Activated naive CD4-positive, alpha-beta T cell treated with anti-CD3 and anti-CD28 coated beads, Interleukin-2, amount 50 U/mL, for 16 hours (primary cell): Measurements from ENCODE around the gene TSHZ1.

Source experiments
- DNase-seq: peaks from one replicate; pipeline ENCODE4 v3.0.0-alpha.2; 2020

TSHZ1 gene

DNA sequence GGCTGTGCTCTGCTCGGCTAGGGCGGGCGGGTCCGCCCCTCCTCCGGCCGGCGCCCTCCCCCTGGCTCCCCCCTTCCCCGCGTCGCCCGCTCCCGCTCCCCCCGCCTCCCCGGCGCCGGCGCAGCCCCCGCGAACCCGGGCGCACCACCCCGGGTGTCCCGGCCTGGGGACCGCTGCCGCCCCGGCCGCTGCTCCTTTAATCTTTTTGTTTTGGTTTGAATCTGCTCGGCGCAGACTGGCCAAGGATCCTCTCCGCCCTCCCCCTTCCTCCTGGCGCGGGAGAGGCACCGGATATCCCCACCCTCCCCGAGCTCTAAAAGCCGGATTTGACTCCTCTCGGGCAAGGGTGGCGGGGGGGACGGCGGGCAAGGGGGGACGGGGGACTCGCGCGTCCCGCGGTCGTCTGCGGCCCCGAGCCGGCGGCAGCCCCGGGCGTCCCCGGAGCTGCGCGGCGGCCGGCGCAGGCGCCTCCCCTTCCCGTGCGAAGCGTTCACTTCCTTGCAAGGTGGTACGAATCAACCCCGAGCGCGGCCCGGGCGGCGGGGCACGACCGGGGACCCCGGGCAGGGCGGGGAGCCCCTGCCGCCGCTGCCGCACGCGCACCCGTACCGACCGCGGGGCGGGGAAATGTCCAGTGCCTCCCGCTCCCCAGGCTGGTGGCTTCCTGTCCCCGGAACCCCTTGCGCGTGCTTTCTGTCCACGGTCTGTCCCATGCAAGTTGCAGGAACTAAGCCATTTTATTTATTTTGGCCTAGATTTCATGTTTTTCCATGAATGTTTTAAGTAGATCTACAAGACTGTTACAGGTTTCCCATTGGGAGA lies 1.3 kb upstream of the TSHZ1 start, which contains the start of gene PTGR3:
Gene PTGR3, minus strand, starts transcription at position 11 of the 822 bp plus-strand sequence. CDS start 81 bp downstream, outside the sequence.
- DNase-seq = peak; percentile 75

- DNase-seq = no peak
Measured at GRCh38 chr18:75209951-75210258, 692 bp upstream of the TSHZ1 start.

GRCh38 chr18:75211002-75211621 lies 515 bp downstream of the TSHZ1 start:
- DNase-seq = peak; percentile 39

- peak; percentile 25 for DNase-seq
Measured at GRCh38 chr18:75211626-75211952, 992 bp downstream of the TSHZ1 start.

- DNase-seq = peak; percentile 45
Measured at GRCh38 chr18:75211953-75212750, 1.6 kb downstream of the TSHZ1 start.

DNA sequence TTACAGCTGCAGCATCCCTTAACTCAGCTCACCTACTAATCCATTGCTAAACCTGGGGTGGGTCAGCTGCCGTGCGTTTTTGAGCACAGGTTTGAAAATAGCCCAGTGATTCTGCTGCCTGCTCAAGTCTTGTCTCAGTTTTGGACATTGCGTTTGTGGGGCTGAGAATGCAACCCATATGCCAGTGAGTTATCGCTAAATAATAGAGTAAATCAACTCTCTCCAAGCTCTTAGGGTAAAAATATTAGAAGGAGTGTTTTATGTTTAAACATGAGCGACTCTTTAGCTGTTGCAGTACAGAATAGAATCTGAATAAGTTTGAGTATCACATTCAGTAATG lies 2.1 kb downstream of the TSHZ1 start:
- DNase-seq = no peak

DNA sequence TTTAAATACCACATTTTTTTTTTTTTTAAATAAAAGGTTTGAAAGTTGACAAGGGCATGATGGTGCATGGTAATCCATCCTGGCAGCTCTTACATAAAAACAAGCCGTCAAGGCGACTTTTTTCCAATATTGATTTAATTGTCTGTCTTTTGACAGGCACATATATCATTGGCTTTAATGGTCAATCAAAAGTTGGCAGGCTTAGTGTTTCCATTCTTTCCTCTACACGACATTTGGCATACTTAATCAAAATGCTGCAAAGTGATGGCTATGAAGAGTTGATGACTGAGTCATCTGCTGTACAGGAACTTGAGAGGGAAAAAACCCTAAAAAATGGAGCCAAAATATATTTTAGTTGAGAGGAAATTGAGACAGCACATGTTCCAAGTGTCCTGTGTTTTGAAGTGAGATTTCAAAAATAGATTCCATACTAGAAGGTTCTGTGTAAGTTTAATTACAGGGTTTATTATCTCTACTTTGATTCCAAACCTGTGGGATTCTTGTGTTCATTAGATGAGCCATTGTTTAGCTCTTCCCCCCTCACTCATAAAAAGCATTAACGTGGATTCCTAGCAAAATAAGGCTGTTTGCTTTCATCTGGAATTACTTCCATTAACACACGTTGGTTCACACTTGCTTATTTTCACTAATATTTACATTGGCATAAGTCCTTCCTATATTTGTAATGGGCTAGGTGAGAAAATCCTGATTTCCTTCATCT lies 3.2 kb downstream of the TSHZ1 start:
- DNase-seq = no peak

- DNase-seq = no peak
Measured at GRCh38 chr18:75214332-75214690, 3.7 kb downstream of the TSHZ1 start.

- no peak for DNase-seq
Measured at GRCh38 chr18:75214766-75215510, 4.3 kb downstream of the TSHZ1 start.

DNA sequence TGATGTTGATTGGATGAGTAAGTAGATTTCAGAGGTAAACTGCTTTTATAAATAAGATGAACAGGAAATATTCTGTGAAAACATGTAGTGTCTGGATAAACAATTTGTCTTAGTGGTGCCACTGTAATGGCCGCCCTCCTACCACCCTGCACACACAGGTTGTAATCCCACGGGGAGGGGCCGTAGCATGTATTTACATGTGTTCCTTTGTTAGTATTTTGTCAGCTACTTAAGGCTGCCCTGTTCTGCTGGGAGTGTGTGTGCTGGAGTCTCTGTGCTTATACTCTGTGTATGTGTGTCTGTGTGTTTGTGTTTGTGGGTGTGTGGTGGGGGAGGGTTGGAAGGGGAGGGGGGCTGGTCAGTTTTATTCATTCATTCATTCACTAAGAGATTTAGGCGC lies 5.1 kb downstream of the TSHZ1 start:
- DNase-seq = no peak

DNA sequence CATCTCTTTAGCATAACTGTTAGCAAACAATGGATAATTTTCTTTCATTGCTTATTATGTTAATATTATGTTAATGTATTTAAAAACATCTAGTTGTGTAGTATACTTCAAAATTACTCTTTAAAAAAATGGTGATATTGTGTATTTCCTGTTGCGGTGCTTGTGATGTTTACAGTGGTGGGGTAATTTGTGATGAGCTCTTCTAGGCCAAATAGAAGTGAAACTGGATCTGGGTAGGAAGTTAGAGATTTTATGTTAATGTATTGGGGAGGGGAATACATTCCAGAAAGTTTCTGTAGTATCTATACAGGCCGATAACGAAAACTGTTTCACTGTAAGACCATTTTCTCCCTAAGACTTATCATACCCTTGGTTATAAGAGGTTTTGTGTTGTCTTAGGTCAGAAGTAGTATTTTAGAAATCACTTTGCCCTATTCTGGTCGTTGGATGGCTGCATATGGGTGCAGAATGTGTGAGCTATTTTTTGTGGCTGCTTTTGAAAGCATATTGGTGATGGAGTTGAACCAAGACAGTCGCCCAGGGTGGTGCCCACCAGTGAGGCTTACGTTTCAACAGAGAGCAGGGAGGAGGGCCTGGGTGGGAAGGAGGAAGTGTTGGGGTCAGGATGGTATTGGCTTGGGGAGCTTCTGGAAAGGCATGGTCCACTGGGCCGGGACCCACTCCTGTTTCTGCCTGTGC lies 5.8 kb downstream of the TSHZ1 start:
- DNase-seq = no peak

- no peak for DNase-seq
Measured at GRCh38 chr18:75216911-75217689, 6.5 kb downstream of the TSHZ1 start.

DNA sequence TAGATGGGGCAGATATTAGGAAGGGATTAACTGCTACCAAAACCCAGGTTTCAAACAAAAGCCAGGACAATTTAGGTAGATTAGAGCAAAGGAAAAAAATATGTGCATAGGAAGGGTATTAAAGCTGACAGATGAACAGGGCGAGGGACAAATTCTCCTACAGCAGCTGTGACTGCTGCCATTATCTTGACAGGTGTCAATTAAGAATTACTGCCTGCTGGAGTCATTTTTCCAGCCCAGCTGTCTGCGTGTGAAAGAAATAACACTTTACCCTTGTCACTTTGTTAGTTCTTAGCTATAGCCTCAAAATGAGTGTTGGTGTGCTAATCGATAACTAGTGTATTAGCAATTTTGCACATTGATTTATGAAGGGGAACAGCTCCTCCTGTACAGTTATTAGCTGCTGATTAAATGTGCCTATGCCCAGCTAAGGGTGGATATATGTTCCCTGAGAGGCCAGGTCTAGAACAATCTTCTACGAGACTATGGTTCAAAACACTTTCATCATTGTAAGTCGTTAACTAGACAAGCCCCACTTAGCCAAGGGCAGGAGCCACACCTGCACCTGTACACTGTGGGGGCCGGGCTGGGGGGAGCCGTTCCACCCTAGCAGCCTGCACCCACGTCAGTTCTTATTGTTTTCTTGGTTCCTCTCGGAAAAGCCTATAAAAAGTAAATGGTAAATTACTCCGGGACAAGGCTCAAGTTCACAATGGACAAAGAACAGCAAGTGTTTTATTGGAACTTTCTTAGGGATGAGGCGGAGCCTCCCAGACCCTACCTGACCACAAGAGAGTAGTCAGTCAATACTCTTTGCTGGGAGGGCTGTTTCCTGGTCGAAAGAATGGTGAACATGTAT lies 7.7 kb downstream of the TSHZ1 start:
- DNase-seq = no peak

DNA sequence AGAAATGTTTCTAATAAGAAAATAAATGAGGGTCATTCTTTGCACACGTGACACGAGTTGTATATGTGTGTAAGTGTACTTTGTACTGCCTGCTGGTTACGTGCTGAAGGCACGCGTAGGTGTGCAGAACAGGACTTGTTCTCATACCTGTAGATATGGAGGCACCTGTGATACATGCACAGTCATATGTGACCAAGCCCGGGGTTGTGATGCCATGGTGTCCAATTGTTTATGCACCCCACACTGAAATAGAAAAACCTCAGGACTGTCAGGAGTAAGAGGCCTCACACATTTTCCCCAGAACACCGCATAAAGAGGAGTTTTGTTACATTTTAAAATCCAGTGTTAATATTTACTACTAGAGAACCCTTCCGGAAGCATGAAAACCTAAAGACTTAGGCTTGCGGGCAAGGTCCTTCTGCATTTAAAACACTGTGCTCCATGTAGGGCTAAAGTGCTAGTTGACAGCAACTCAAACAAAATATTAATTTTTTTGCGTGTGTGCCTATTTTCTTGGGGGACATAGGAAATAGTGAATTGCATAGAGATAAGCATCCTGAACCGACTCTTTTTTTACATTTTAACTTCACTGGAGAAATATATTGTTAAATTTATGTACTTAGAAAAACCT lies 9.3 kb downstream of the TSHZ1 start:
- no peak for DNase-seq

DNA sequence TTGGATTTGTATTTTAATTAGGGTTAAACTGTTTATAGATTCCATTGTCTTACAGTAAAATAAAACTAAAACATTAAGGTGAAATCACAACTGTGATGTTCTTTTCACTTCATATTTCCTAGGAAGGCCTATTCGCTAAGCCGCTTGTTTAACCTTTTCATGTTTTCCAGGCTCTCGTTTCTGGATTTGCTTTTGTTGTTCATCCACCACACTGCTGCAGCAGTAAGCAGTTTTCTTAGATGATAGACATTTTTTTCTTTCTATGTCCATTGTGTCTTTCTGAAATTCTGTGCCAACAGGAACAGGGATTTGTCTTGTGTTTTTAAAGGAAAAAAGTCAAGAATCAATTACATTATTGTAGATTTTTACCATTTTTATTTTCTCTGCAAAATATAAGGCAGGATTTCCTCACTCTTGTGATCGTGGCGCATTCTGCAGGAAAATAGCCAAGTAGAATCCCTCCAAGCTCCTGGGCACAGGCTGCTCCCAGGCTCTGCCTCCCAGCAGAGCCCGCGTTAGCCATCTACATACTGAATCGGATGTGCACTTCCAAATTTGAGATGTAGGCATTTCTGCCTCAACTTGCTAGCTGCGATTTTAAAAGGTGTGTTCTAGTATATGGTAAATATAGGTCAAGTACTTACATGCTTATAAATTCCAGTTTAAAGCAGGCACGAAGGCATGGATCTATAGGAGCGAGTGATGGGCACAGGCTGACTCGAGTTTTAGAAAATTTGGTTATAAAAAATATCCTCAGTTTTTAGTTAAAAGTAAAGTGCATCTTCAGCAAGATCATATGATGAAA lies 10.2 kb downstream of the TSHZ1 start:
- DNase-seq = no peak

- DNase-seq = no peak
Measured at GRCh38 chr18:75221397-75221796, 10.8 kb downstream of the TSHZ1 start.

- no peak for DNase-seq
Measured at GRCh38 chr18:75221897-75222296, 11.3 kb downstream of the TSHZ1 start.

DNA sequence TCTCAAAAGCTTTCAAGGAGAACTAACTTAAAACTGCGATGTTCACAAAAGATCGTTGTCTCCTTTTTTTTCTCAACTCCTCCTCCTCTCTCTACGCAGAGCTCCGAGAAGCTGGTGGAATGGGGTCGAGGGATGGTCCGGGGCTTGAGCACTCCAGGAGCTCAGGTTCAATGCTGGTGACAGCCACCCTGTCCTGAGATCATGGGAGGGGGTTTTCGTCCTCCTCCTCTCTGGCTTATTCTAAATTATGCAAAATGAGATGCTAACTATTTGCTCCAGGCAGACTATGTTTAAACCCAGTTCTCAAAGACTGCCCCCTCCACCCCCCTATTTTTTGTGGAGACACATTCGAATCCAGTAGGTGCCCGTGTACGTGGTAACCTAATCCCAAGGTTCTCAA lies 11.8 kb downstream of the TSHZ1 start:
- no peak for DNase-seq
